GM18507 (cell line): Measurements from ENCODE around the gene UBE2D1.
"Not testable (repeated sequence)": the region's sequence is repeated elsewhere in the genome, so short reads cannot be mapped to it uniquely, and the experiment has no call there.

Source experiments
- DNase-seq: peaks from one replicate; pipeline ENCODE4 v3.0.0; 2011; ENCODE audit warnings: low read depth; ENCODE audit not compliant: insufficient read length; ENCODE audit errors: extremely low spot score
- FAIRE-seq: peaks from 2 replicates; lab custom pipeline; 2011; peaks lifted over from hg19 to GRCh38; lab: Jason Lieb, UNC

Gene UBE2D1

GRCh38 chr10:58415757-58416156 lies 81.0 kb downstream of the UBE2D1 start:
- DNase-seq (no peak), FAIRE-seq (no peak)

GRCh38 chr10:58417902-58418301 lies 83.1 kb downstream of the UBE2D1 start:
- not testable (repeated sequence) for FAIRE-seq, DNase-seq
